ENCODE measurements around the gene RTN4RL1. TPM values are rescaled to one million over a fixed set of nuclear protein-coding genes. Genes with fewer than 3 reads are reported as not detected.

RTN4RL1 gene
- total RNA-seq, 4 donors from 2014 or later, result 1.4 to 4.9 (median 1.9) TPM; not detected in 1

DNA sequence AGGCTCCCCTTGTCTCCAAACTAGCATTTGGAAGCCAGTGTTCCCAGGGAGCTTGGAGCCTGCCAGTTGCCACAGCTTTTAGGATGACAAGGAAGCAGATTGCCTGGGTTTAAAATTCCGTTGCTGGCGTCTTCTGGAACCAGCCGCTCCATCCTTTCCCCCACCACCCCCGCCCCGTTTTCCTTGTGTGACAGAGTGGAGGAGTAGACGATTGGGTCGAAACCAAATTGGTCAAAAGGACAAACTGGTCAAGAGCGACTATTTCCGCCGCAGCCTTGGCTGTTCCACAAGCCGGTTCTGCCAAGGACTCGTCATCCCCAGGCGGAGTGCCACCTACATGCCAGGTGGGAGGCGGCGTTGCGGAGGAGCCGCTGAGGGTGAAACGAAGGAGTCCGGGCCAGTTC lies 104.2 kb downstream of the RTN4RL1 start:
- intact Hi-C loops (cut with DNase I; ENCODE audit: low total_unique reads), result no loop called here
- no peak for DNase-seq
- H3K9me3 ChIP-seq, result no peaks in the 10 kb centered on the region
- no peaks in the 10 kb centered on the region for H3K27me3 ChIP-seq
- no peaks in the 10 kb centered on the region for H3K36me3 ChIP-seq
- no peak overlapping the region for H3K4me3 ChIP-seq
- TF ChIP-seq POLR2A (IDR thresholded peaks at IDR 0.05), result no peak
- TF ChIP-seq, protein P1, sequence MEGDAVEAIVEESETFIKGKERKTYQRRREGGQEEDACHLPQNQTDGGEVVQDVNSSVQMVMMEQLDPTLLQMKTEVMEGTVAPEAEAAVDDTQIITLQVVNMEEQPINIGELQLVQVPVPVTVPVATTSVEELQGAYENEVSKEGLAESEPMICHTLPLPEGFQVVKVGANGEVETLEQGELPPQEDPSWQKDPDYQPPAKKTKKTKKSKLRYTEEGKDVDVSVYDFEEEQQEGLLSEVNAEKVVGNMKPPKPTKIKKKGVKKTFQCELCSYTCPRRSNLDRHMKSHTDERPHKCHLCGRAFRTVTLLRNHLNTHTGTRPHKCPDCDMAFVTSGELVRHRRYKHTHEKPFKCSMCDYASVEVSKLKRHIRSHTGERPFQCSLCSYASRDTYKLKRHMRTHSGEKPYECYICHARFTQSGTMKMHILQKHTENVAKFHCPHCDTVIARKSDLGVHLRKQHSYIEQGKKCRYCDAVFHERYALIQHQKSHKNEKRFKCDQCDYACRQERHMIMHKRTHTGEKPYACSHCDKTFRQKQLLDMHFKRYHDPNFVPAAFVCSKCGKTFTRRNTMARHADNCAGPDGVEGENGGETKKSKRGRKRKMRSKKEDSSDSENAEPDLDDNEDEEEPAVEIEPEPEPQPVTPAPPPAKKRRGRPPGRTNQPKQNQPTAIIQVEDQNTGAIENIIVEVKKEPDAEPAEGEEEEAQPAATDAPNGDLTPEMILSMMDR (IDR thresholded peaks at IDR 0.05), result no peak
- H3K4me1 ChIP-seq, result no peaks in the 10 kb centered on the region
- no peak overlapping the region for H3K27ac ChIP-seq

DNA sequence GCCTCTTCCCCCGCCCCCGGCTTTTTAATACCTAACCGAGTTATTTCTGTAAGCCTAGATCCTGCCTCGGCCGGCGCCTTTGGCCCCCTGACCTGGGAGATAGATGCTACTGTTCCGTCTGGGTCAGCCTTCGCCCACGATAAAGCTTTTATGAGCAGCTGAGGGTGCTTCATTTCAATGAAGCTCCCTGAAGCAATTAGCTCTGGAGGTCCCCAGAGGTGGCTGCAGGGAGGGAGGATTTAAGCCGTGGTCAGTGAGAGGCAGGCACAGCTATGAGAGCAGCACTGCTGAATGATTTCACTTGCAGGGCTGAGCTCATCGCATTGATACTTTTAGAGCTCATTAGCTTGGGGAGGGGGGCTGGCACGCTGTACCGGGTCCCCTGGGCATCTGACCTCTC lies 105.9 kb downstream of the RTN4RL1 start:
- intact Hi-C loops (cut with DNase I; ENCODE audit: low total_unique reads), result no loop called here
- TF ChIP-seq POLR2A (IDR thresholded peaks at IDR 0.05), result no peak
- TF ChIP-seq, protein P1 (IDR thresholded peaks at IDR 0.05), result no peak

DNA sequence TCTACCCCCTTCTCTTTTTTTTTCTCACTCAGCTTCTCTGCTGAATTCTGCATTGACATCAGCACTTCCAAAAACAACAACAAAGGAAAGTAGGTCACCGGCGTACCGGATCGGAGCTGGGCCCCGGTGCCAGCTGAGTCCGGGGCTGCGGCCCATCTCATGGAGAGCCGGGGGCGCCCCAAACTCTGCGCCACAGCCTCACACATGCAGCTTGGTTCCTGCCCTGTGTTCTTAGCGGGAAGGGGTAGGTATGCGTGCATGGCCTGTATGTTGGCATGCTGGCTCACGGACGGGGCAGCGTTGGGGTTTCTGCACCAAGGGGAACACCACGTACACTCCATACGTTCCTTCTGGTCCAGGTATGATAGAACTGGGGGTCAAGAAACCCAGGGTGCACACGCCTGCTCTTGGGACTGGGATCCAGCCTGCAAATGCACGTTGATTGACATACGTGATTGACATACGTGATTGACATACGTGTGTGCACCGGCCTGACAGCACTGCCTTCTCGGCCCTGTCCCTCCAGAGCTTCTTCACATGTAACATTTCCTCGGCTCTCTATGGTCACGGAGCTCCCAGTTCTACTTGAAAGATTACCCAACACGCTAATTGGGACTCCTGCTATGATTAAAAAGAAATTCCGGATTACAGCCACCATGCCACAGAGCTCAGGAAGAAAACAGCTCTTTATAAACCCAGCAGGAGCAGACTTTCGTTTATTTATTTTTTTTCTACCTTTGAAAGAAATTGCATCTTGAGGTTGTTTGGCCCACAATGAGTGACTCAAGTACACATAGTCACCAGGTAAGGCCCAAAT lies 106.6 kb downstream of the RTN4RL1 start:
- Histone ChIP-seq H3K27me3 (no peaks in the 10 kb centered on the region), H3K4me1 (no peaks in the 10 kb centered on the region), H3K27ac (no peak overlapping the region), H3K9me3 (no peaks in the 10 kb centered on the region), H3K36me3 (no peaks in the 10 kb centered on the region), H3K4me3 (no peak overlapping the region)
- no peak for DNase-seq
- TF ChIP-seq, protein P1 (IDR thresholded peaks at IDR 0.05), result no peak
- no peak for TF ChIP-seq POLR2A (IDR thresholded peaks at IDR 0.05)
- intact Hi-C loops (cut with DNase I; ENCODE audit: low total_unique reads), result no loop called here

More for the DNA sequence above, 105.9 kb downstream of the RTN4RL1 start:
- no peaks in the 10 kb centered on the region for H3K4me1 ChIP-seq
- no peaks in the 10 kb centered on the region for H3K36me3 ChIP-seq
- no peak overlapping the region for H3K4me3 ChIP-seq
- no peak for DNase-seq
- no peaks in the 10 kb centered on the region for H3K27me3 ChIP-seq
- no peak overlapping the region for H3K27ac ChIP-seq
- H3K9me3 ChIP-seq, result no peaks in the 10 kb centered on the region

DNA sequence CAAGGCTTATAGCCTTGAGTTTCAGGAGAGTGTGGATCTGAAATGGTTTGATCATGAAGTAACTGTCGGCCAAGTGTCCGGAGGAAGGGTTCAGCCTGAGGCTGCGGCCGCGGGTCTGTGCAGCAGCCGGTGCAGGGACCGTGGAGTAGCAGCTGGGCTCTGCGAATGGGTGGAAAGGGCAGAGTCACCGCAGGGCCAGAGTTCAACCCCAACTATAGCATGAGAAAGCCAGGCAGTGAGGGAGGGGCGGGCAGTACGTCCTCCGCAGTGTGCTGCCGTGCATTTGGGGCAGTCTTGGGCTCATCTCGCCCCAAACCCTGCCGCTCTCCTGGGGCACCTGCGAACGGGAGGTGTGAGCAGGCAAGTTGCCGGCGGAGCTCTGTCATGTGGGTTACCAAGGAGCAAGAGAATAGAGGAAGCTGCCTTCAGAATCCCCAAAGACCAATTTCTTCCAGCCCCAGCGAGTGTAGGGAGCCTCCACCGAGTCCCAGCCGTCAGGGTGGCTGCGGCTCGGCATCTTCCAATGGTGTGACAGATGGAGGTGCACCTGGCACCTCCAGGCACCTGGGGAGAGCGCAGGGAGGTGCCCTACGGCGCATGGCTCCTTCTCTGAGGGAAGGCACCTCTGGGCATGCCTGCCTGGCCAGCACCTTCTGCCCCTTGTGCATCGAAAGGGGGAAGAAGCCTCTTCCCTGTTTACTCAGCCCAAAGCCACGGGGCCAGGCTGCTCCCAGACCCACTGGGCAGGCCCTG lies 108.0 kb downstream of the RTN4RL1 start:
- TF ChIP-seq POLR2A (IDR thresholded peaks at IDR 0.05), result no peak
- TF ChIP-seq, protein P1 (IDR thresholded peaks at IDR 0.05), result no peak
- H3K27me3 ChIP-seq, result no peaks in the 10 kb centered on the region
- no peaks in the 10 kb centered on the region for H3K9me3 ChIP-seq
- no peak overlapping the region for H3K4me3 ChIP-seq
- no peak overlapping the region for H3K27ac ChIP-seq
- no peak for DNase-seq
- intact Hi-C loops (cut with DNase I; ENCODE audit: low total_unique reads), result no loop called here
- no peaks in the 10 kb centered on the region for H3K36me3 ChIP-seq
- H3K4me1 ChIP-seq, result no peaks in the 10 kb centered on the region

DNA sequence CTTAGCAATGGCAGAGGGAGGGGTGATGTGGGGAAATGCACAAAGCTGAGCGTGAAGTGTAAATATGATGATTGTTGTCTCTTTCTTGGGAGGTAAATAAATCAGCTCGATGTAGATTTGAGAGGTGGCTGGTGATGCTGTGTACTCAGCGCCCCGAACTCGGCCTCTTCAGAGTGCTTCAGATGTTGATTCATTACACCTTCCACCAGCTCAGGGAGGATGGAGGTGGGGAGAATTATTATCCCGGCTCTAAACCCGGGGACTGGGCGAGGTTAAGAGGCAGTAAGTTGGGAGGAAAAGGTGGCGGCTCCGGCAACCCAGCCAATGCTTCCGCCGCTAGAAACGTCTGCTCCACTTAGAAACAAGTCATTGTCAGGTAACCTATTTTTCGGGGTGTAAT lies 108.8 kb downstream of the RTN4RL1 start:
- H3K4me3 ChIP-seq, result no peak overlapping the region
- H3K27ac ChIP-seq, result no peak overlapping the region
- no peak for DNase-seq
- H3K27me3 ChIP-seq, result no peaks in the 10 kb centered on the region
- no peaks in the 10 kb centered on the region for H3K36me3 ChIP-seq
- no peaks in the 10 kb centered on the region for H3K4me1 ChIP-seq
- TF ChIP-seq, protein P1 (IDR thresholded peaks at IDR 0.05), result no peak
- H3K9me3 ChIP-seq, result no peaks in the 10 kb centered on the region
- intact Hi-C loops (cut with DNase I; ENCODE audit: low total_unique reads), result no loop called here
